AG08395 (cell line): ENCODE measurements around the gene NET1.
"Not testable (repeated sequence)": the region's sequence is repeated elsewhere in the genome, so short reads cannot be mapped to it uniquely, and the experiment has no call there.

ENCODE experiments used
- DNase-seq: peaks from one replicate; pipeline ENCODE4 v3.0.0; 2012; ENCODE audit warnings: mixed read lengths, low spot score

Gene NET1

GRCh38 chr10:5412277-5412941, at the start of gene NET1:
Gene NET1, plus strand, starts transcription at chr10:5412557. Its CDS starts 136 bp downstream, at chr10:5412693.
- peak; percentile 99 for DNase-seq

- no peak for DNase-seq
Observed at GRCh38 chr10:5362873-5363272, 49.5 kb upstream of the NET1 start.

GRCh38 chr10:5364374-5364773, 48.0 kb upstream of the NET1 start:
- DNase-seq: no peak

GRCh38 chr10:5364890-5365338, 47.4 kb upstream of the NET1 start, which contains the start of gene UCN3:
Gene UCN3, plus strand, starts transcription at chr10:5364966. Its CDS starts 8,755 bp downstream, at chr10:5373721.
- no peak for DNase-seq

GRCh38 chr10:5365928-5366327, 46.4 kb upstream of the NET1 start:
- DNase-seq: no peak

GRCh38 chr10:5369362-5370158, 42.8 kb upstream of the NET1 start:
- DNase-seq: no peak

GRCh38 chr10:5370493-5371352, 41.6 kb upstream of the NET1 start:
- DNase-seq: no peak

- no peak for DNase-seq
Observed at GRCh38 chr10:5373307-5373706, 39.0 kb upstream of the NET1 start.

- no peak for DNase-seq
Observed at GRCh38 chr10:5373891-5374611, 38.3 kb upstream of the NET1 start.

GRCh38 chr10:5376450-5376849, 35.9 kb upstream of the NET1 start:
- no peak for DNase-seq

GRCh38 chr10:5379202-5379601, 33.2 kb upstream of the NET1 start:
- DNase-seq: not testable (repeated sequence)

GRCh38 chr10:5380395-5380794, 32.0 kb upstream of the NET1 start:
- DNase-seq: not testable (repeated sequence)

GRCh38 chr10:5381187-5381586, 31.2 kb upstream of the NET1 start:
- DNase-seq: no peak

GRCh38 chr10:5385224-5385623, 27.1 kb upstream of the NET1 start:
- no peak for DNase-seq

- DNase-seq: no peak
Observed at GRCh38 chr10:5387169-5387568, 25.2 kb upstream of the NET1 start.

- no peak for DNase-seq
Observed at GRCh38 chr10:5390607-5391205, 21.7 kb upstream of the NET1 start.

- DNase-seq: no peak
Observed at GRCh38 chr10:5391790-5392189, 20.6 kb upstream of the NET1 start.

GRCh38 chr10:5393529-5393928, 18.8 kb upstream of the NET1 start:
- DNase-seq: no peak

- no peak for DNase-seq
Observed at GRCh38 chr10:5395168-5395567, 17.2 kb upstream of the NET1 start.

- DNase-seq: no peak
Observed at GRCh38 chr10:5396556-5397300, 15.6 kb upstream of the NET1 start.

GRCh38 chr10:5399332-5399731, 13.0 kb upstream of the NET1 start:
- DNase-seq: no peak
